GM12874 (cell line): Measurements from ENCODE around the gene CLIP3.

ENCODE experiments used
- TF ChIP-seq, protein P1 (sequence below): IDR thresholded peaks from 2 replicates; pipeline ENCODE4 v1.5.1; 2011; ENCODE audit warnings: low read depth, mild to moderate bottlenecking, control low read depth, low read length, moderate library complexity; ENCODE audit not compliant: insufficient read depth

CLIP3 gene

DNA sequence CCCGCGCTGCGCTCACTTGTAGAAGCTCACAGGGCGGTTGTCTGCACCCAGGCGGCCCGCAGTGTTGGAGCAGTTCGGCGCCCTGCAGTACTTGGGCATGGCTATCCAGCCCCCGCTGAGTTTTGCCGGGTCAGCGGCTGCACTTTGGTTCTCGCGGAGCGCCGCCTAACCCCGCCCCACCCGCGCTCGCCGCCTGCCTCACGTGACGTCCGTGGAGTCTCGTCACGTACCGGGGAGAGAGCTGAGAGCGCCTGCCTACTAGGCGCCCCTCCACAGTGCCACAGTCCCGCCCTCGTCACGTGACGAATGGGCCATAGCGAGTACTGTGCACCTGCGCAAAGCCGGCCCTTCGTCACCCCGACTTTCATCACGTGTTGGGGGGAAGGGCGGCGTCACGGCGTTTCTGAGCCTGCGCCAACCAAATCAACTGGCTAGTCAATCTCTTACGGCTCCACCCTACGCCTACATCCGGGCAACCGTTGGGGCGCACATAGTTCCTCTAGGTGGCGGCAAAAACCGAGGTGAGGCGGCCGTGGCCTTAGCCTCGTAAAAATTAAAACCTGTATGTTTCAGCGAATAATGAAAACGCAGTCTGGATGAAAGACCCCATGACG, 21.6 kb upstream of the CLIP3 start, which contains the start of gene THAP8:
Gene THAP8 (minus strand): TSS at position 167 of the 614 bp plus-strand sequence. CDS start 68 bp downstream, at position 99.
- TF ChIP-seq, protein P1, sequence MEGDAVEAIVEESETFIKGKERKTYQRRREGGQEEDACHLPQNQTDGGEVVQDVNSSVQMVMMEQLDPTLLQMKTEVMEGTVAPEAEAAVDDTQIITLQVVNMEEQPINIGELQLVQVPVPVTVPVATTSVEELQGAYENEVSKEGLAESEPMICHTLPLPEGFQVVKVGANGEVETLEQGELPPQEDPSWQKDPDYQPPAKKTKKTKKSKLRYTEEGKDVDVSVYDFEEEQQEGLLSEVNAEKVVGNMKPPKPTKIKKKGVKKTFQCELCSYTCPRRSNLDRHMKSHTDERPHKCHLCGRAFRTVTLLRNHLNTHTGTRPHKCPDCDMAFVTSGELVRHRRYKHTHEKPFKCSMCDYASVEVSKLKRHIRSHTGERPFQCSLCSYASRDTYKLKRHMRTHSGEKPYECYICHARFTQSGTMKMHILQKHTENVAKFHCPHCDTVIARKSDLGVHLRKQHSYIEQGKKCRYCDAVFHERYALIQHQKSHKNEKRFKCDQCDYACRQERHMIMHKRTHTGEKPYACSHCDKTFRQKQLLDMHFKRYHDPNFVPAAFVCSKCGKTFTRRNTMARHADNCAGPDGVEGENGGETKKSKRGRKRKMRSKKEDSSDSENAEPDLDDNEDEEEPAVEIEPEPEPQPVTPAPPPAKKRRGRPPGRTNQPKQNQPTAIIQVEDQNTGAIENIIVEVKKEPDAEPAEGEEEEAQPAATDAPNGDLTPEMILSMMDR, result peak; percentile 41

DNA sequence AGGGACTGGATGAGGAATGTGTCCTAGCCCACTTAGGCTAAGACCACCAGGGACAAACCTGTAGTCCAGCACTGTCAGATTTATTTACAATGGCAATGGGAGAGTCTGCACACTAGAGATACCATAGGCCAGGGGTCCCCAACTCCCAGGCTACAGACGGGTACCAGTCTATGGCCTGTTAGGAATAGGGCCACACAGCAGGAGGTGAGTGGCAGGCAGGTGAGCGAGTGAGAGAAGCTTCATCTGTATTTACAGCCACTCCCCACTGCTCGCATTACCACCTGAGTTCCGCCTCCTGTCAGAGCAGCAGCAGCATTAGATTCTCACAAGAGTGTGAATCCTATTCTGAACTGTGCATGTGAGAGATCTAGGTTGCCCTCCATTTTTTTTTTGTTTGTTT, 19.0 kb upstream of the CLIP3 start:
- TF ChIP-seq, protein P1, result no peak

DNA sequence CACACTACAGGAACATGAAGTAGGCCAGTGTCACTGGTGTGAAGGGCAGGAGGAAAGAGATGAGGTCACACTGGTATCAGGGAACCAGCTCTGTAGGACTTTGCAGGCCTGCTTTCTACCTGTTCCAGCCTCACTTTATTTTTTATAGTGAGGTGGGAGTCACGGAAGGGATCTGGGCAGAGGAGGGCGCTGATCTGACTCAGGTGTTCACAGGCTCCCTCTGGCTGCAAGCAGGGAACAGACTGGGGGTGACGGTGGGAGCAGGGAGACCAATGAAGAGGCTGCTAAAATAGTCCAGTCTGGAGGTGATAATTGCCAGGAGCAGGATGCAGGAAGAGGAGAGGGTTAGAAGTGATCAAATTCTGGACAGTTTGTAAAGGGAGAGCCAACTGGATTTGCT, 18.6 kb upstream of the CLIP3 start:
- TF ChIP-seq, protein P1, result no peak

DNA sequence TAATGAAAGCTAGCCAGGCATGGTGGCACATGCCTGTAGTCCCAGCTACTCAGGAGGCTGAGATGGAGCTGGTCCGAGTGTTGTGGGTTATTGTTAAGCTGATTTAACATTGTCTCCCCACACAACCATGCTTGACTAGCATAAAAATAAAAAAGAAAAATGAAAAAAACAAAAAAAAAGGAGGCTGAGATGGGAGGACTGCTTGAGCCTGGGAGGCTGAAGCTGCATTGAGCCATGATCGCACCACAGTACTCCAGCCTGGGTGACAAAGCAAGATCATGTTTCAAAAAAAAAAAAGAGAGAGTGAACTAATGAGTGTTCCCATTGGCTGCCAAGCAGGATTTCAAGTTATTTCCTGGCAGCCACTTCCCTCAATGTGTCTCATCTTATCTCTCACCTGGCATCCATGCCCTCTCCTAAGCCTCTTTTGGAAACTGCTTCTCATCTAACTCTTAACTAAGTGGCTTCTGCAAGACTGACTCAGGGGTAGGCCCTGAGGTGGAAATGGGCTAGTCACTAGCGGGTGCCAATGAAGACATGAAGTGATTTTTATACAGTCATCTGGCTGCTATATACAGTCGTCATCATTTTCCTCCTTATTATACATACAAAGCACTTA, 16.5 kb upstream of the CLIP3 start:
- TF ChIP-seq, protein P1, result no peak

DNA sequence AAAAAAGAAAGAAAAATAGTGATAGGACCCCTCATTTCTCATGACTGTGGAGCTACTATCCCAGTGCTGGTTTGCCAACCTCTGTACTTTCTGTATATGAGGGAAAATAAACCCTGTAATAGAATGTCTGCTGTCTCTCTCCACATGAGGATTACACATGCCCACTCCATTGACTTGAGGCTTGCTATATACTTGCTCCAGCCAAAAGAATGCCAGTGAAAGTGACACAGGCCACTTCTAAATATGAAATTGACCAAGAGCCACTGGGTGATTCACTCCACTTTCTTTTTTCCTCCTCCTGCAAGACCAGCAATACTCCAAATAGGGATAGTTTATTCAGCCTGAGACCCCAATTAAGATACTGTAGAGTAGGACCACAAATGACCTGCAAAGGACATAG, 15.2 kb upstream of the CLIP3 start:
- TF ChIP-seq, protein P1, result no peak

DNA sequence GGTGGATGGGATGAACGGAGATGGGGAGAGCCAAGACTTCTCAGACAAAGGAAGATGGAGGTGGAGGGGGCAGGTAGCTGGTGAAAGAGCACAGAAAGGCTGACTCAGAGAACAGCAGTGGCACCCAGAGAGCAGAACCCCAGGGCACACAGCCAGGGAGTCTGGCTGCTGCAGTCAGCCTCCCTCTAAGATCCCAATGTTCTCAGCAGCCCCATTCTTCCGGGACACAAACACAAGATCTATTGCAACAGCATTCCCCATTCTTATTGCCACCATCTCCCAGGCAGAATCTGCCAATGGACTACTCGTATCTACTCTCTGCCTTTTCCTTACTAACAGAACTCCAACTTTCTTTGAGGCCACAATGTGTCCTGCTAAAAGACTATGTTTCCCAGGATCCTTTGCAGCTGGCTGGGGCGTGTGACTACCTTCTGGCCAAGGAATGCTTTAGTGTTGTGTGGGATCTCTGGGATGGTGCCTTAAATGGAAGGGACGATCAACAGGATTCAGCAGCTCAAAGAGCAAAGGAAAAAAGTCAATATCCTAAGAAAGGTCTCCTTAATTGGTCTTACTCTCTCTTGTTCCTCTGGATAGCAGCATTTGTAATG, 13.9 kb upstream of the CLIP3 start:
- TF ChIP-seq, protein P1, result no peak

DNA sequence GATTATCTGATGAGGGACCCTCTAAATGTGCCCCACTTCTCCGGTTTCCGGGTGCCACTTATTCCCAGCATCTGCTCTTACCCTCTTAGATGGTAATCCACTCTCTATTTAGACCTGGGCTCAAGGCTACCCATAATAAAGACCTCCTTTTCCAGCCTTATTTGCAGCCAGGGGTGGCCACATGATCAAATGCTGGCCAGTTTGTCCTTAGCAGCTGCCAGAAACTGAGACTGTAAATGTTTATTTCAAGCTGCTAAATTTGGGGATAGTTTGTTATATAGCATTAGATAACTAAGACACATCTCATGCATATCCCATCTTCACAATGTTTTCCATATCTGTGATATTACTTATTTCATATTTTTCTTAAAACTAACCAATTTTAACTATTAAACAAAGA, 11.3 kb upstream of the CLIP3 start:
- TF ChIP-seq, protein P1, result no peak
